ENCODE results near the gene IRF8. TPM values are rescaled to one million over a fixed set of nuclear protein-coding genes. Genes with fewer than 3 reads are reported as not detected.

IRF8 gene
- total RNA-seq, 2 donors from 2014 or later, result 5.4 to 22.8 TPM

- H3K36me3 Mint-ChIP-seq (ENCODE audit: low read depth), result peaks cover 2% of the 10 kb centered on the region
- peaks cover 23% of the 10 kb centered on the region for H3K4me1 Mint-ChIP-seq
- H3K27ac Mint-ChIP-seq, result peak overlapping the region; percentile 25
- DNase-seq, result no peak
- peaks cover 22% of the 10 kb centered on the region for H3K27me3 Mint-ChIP-seq
- H3K4me3 Mint-ChIP-seq, result peak overlapping the region; percentile 36
- no peaks in the 10 kb centered on the region for H3K9me3 ChIP-seq (ENCODE audit: control insufficient read depth, low read length, poor library complexity, severe bottlenecking)
- ATAC-seq, result no peak
These were observed 46.4 kb downstream of the IRF8 start for GRCh38 chr16:85945424-85945751.

- Mint-ChIP-seq H3K4me1 (peaks cover 23% of the 10 kb centered on the region), H3K27ac (peak overlapping the region; percentile 67), H3K36me3 (ENCODE audit: low read depth) (peaks cover 2% of the 10 kb centered on the region), H3K4me3 (no peak overlapping the region), H3K27me3 (peaks cover 22% of the 10 kb centered on the region)
- ATAC-seq (no peak), DNase-seq (no peak)
- H3K9me3 ChIP-seq (ENCODE audit: control insufficient read depth, low read length, poor library complexity, severe bottlenecking), result no peaks in the 10 kb centered on the region
These were observed 47.7 kb downstream of the IRF8 start for GRCh38 chr16:85946541-85947124.

- H3K4me1 Mint-ChIP-seq, result peaks cover 21% of the 10 kb centered on the region
- H3K27ac Mint-ChIP-seq, result peak overlapping the region; percentile 85
- H3K9me3 ChIP-seq (ENCODE audit: control insufficient read depth, low read length, poor library complexity, severe bottlenecking), result no peaks in the 10 kb centered on the region
- peaks cover 22% of the 10 kb centered on the region for H3K27me3 Mint-ChIP-seq
- H3K4me3 Mint-ChIP-seq, result peak overlapping the region; percentile 92
- ATAC-seq (peak; percentile 79), DNase-seq (no peak)
- peaks cover 2% of the 10 kb centered on the region for H3K36me3 Mint-ChIP-seq (ENCODE audit: low read depth)
These were observed 48.5 kb downstream of the IRF8 start for GRCh38 chr16:85947230-85948137.

GRCh38 chr16:85948138-85948509, 49.2 kb downstream of the IRF8 start:
- peak; percentile 18 for ATAC-seq
- peaks cover 22% of the 10 kb centered on the region for H3K27me3 Mint-ChIP-seq
- peak overlapping the region; percentile 85 for H3K27ac Mint-ChIP-seq
- H3K9me3 ChIP-seq (ENCODE audit: control insufficient read depth, low read length, poor library complexity, severe bottlenecking), result no peaks in the 10 kb centered on the region
- DNase-seq, result no peak
- peaks cover 2% of the 10 kb centered on the region for H3K36me3 Mint-ChIP-seq (ENCODE audit: low read depth)
- H3K4me3 Mint-ChIP-seq, result peak overlapping the region; percentile 92
- peaks cover 20% of the 10 kb centered on the region for H3K4me1 Mint-ChIP-seq

- peak overlapping the region; percentile 79 for H3K27ac Mint-ChIP-seq
- DNase-seq, result no peak
- H3K27me3 Mint-ChIP-seq, result peaks cover 22% of the 10 kb centered on the region
- no peaks in the 10 kb centered on the region for H3K9me3 ChIP-seq (ENCODE audit: control insufficient read depth, low read length, poor library complexity, severe bottlenecking)
- H3K4me1 Mint-ChIP-seq, result peaks cover 20% of the 10 kb centered on the region
- H3K36me3 Mint-ChIP-seq (ENCODE audit: low read depth), result peaks cover 2% of the 10 kb centered on the region
- H3K4me3 Mint-ChIP-seq, result peak overlapping the region; percentile 92
- ATAC-seq, result no peak
These were observed 49.8 kb downstream of the IRF8 start for GRCh38 chr16:85948616-85949265.

- H3K4me1 Mint-ChIP-seq, result peaks cover 14% of the 10 kb centered on the region
- H3K9me3 ChIP-seq (ENCODE audit: control insufficient read depth, low read length, poor library complexity, severe bottlenecking), result no peaks in the 10 kb centered on the region
These were observed 51.4 kb downstream of the IRF8 start for GRCh38 chr16:85950136-85950918.

GRCh38 chr16:85952197-85952596, 53.2 kb downstream of the IRF8 start:
- ATAC-seq (no peak), DNase-seq (no peak)
- H3K27ac Mint-ChIP-seq, result no peak overlapping the region
- no peaks in the 10 kb centered on the region for H3K9me3 ChIP-seq (ENCODE audit: control insufficient read depth, low read length, poor library complexity, severe bottlenecking)
- H3K4me3 Mint-ChIP-seq, result no peak overlapping the region
- peaks cover 13% of the 10 kb centered on the region for H3K4me1 Mint-ChIP-seq
- H3K36me3 Mint-ChIP-seq (ENCODE audit: low read depth), result peaks cover 2% of the 10 kb centered on the region
- H3K27me3 Mint-ChIP-seq, result peaks cover 12% of the 10 kb centered on the region

More at GRCh38 chr16:85950136-85950918, 51.4 kb downstream of the IRF8 start:
- no peak for DNase-seq
- no peak for ATAC-seq
- Mint-ChIP-seq H3K27me3 (peaks cover 12% of the 10 kb centered on the region), H3K27ac (peak overlapping the region; percentile 79), H3K36me3 (ENCODE audit: low read depth) (peaks cover 2% of the 10 kb centered on the region), H3K4me3 (no peak overlapping the region)

GRCh38 chr16:85952811-85953210, 53.8 kb downstream of the IRF8 start:
- H3K4me1 Mint-ChIP-seq, result peaks cover 11% of the 10 kb centered on the region
- no peaks in the 10 kb centered on the region for H3K9me3 ChIP-seq (ENCODE audit: control insufficient read depth, low read length, poor library complexity, severe bottlenecking)
- ATAC-seq (no peak), DNase-seq (no peak)
- H3K27me3 Mint-ChIP-seq, result peaks cover 12% of the 10 kb centered on the region
- no peak overlapping the region for H3K27ac Mint-ChIP-seq
- H3K4me3 Mint-ChIP-seq, result no peak overlapping the region
- H3K36me3 Mint-ChIP-seq (ENCODE audit: low read depth), result no peaks in the 10 kb centered on the region

GRCh38 chr16:85954927-85955519, 56.1 kb downstream of the IRF8 start:
- H3K9me3 ChIP-seq (ENCODE audit: control insufficient read depth, low read length, poor library complexity, severe bottlenecking), result no peaks in the 10 kb centered on the region
- H3K36me3 Mint-ChIP-seq (ENCODE audit: low read depth), result no peaks in the 10 kb centered on the region
- H3K27ac Mint-ChIP-seq, result no peak overlapping the region
- DNase-seq, result no peak
- H3K4me1 Mint-ChIP-seq, result peaks cover 7% of the 10 kb centered on the region
- ATAC-seq, result no peak
- peaks cover 12% of the 10 kb centered on the region for H3K27me3 Mint-ChIP-seq
- H3K4me3 Mint-ChIP-seq, result no peak overlapping the region

GRCh38 chr16:85955566-85955965, 56.6 kb downstream of the IRF8 start:
- Mint-ChIP-seq H3K36me3 (ENCODE audit: low read depth) (no peaks in the 10 kb centered on the region), H3K27me3 (peaks cover 12% of the 10 kb centered on the region), H3K4me1 (peaks cover 7% of the 10 kb centered on the region), H3K27ac (no peak overlapping the region), H3K4me3 (no peak overlapping the region)
- H3K9me3 ChIP-seq (ENCODE audit: control insufficient read depth, low read length, poor library complexity, severe bottlenecking), result no peaks in the 10 kb centered on the region
- ATAC-seq (no peak), DNase-seq (no peak)

- Mint-ChIP-seq H3K27me3 (peaks cover 12% of the 10 kb centered on the region), H3K4me3 (no peak overlapping the region), H3K27ac (no peak overlapping the region), H3K36me3 (ENCODE audit: low read depth) (no peaks in the 10 kb centered on the region), H3K4me1 (peaks cover 7% of the 10 kb centered on the region)
- H3K9me3 ChIP-seq (ENCODE audit: control insufficient read depth, low read length, poor library complexity, severe bottlenecking), result no peaks in the 10 kb centered on the region
- DNase-seq (no peak), ATAC-seq (no peak)
These were observed 57.5 kb downstream of the IRF8 start for GRCh38 chr16:85956426-85956825.

GRCh38 chr16:85958731-85959130, 59.8 kb downstream of the IRF8 start:
- Mint-ChIP-seq H3K27ac (no peak overlapping the region), H3K27me3 (peaks cover 22% of the 10 kb centered on the region), H3K4me3 (no peak overlapping the region), H3K4me1 (peaks cover 7% of the 10 kb centered on the region), H3K36me3 (ENCODE audit: low read depth) (no peaks in the 10 kb centered on the region)
- DNase-seq, result no peak
- no peak for ATAC-seq
- H3K9me3 ChIP-seq (ENCODE audit: control insufficient read depth, low read length, poor library complexity, severe bottlenecking), result no peaks in the 10 kb centered on the region

All from T-helper 17 cell (primary cell).